SK-N-SH (cell line): ENCODE results near the gene ZNF407.

ENCODE experiments used
- CTCF ChIP-seq: fragments of 200-600 bp; sonication (generic); IDR thresholded peaks from 2 replicates; pipeline ENCODE4 v1.6.1; 2017; ENCODE audit warnings: antibody characterized with exemption, mild to moderate bottlenecking, moderate library complexity
- FOXJ3 ChIP-seq: sonication (generic); formaldehyde crosslinking; IDR thresholded peaks from 2 replicates; pipeline ENCODE4 v1.5.1; 2020; ENCODE audit warnings: mild to moderate bottlenecking, missing genetic modification reagents
- FOXM1 ChIP-seq: IDR thresholded peaks from 2 replicates; pipeline ENCODE4 v1.4.0; 2012; ENCODE audit warnings: low read depth, mild to moderate bottlenecking
- GABPA ChIP-seq: IDR thresholded peaks from 2 replicates; pipeline ENCODE4 v1.4.0; 2012; ENCODE audit warnings: low read depth, mild to moderate bottlenecking
- JUND ChIP-seq: IDR thresholded peaks from 2 replicates; pipeline ENCODE4 v1.4.0; 2012
- MAX ChIP-seq: IDR thresholded peaks from 2 replicates; pipeline ENCODE4 v1.4.0; 2012; ENCODE audit warnings: low read depth
- MXI1 ChIP-seq: IDR thresholded peaks from 2 replicates; pipeline ENCODE4 v1.6.1; 2012; ENCODE audit warnings: mild to moderate bottlenecking, low read depth, low read length, improper control_type of control experiment
- PBX3 ChIP-seq: IDR thresholded peaks from 2 replicates; pipeline ENCODE4; 2012
- POLR2AphosphoS5 ChIP-seq: IDR thresholded peaks from 2 replicates; pipeline ENCODE4 v1.6.1; 2012; ENCODE audit warnings: low read depth, low read length
- RCOR1 ChIP-seq: fragments of 150-350 bp; IDR thresholded peaks from 2 replicates; pipeline ENCODE4 v1.6.1; 2017; ENCODE audit warnings: antibody characterized with exemption, low read length
- REST ChIP-seq: IDR thresholded peaks from 2 replicates; pipeline ENCODE4 v1.6.1; 2012; ENCODE audit warnings: mild to moderate bottlenecking, low read depth, low read length, moderate library complexity
- RFX5 ChIP-seq: IDR thresholded peaks from 2 replicates; pipeline ENCODE4 v1.6.1; 2012; ENCODE audit warnings: mild to moderate bottlenecking, improper control_type of control experiment, low read length
- YY1 ChIP-seq: IDR thresholded peaks from 2 replicates; pipeline ENCODE4 v1.4.0; 2012; ENCODE audit warnings: low read depth, mild to moderate bottlenecking

- no peak for TF ChIP-seq JUND
- TF ChIP-seq MXI1: no peak
- TF ChIP-seq RFX5: no peak
- no peak for TF ChIP-seq CTCF
- no peak for TF ChIP-seq POLR2AphosphoS5
- no peak for TF ChIP-seq RCOR1
- no peak for TF ChIP-seq GABPA
- TF ChIP-seq FOXJ3 (CRISPR knock-in tag): no peak
- no peak for TF ChIP-seq REST
- TF ChIP-seq YY1: no peak
- no peak for TF ChIP-seq MAX
- TF ChIP-seq PBX3: no peak
- TF ChIP-seq FOXM1: no peak
Observed at GRCh38 chr18:75101916-75102315, 504.2 kb downstream of the ZNF407 start.
